NCI-H1105 treated with DMSO at 0.1 percent for 48 hours (cell line): ENCODE data around the gene LOXHD1.

ENCODE experiments used
- DNase-seq: peaks from one replicate; lab custom pipeline; 2025; lab: John Stamatoyannopoulos, UW

Gene LOXHD1

DNA sequence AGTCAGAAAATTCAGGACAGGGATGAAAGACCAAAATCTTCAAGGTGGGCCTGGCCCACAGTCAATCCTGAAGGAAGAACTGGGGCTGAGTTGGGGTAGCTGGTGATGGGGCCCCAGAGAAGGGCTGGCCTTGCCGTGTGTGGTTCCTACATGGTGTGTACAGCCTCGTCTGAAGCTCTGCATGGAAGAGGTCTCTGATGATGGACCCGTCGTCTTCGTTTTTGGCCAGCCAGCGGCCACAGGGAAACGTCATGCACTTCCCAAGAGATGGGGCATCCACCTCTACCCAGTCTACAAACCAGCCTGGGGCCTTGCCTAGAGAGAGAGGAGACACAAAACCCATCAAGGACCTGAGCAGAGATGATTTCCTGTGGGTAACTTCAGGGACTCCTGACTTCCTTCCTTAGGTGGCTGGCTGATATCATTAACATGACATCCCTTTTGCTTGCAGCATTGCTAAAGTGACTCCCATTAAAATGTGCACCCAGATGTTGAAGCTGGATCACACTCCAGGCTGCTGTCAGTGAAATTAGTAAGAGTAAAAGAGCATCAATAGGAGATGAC, 115.3 kb downstream of the LOXHD1 start:
- DNase-seq, result no peak

- DNase-seq, result no peak
Observed at GRCh38 chr18:46538376-46538775, 118.6 kb downstream of the LOXHD1 start.

GRCh38 chr18:46536215-46536874, 120.7 kb downstream of the LOXHD1 start:
- DNase-seq, result no peak

DNA sequence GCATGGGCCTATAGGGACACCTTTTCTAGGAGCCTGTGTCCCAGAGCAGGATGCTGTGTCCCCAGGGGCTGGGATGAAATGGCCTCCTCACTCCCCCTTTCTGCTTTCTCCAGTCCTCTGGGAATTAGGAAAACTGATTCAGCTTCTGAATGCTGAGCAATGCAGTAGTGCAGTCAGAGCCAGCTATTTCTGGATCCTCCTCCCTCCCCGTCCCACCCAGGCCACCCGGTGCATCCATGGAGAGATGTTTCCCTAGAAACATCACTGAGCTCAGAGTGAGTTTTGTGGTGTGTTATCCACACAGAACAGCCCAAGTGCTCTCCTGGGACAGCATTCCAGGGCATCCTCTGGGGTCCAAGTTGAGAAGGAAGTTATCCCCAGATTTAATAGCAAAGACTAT, 125.5 kb downstream of the LOXHD1 start:
- no peak for DNase-seq

DNA sequence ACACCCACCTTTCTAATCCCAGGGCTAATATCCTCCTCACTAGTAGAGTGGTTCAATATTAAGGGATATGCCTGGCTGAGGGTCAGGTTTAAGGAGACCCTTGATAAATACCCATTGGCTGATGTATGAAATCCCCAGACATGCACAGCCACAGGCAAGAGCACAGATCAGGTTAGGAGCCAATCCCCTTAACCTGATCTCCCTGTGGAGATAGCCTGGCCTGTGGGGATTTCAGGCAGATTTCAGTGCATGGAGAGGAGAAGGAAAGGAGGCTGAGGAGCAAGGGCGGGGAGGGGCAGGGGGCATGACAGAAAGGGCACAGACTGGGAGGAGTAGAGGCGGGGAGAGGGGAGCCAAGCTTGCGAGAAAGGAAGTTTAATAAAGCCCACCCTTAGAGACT, 129.0 kb downstream of the LOXHD1 start:
- no peak for DNase-seq

GRCh38 chr18:46519870-46520269, 137.2 kb downstream of the LOXHD1 start:
- DNase-seq, result no peak

DNA sequence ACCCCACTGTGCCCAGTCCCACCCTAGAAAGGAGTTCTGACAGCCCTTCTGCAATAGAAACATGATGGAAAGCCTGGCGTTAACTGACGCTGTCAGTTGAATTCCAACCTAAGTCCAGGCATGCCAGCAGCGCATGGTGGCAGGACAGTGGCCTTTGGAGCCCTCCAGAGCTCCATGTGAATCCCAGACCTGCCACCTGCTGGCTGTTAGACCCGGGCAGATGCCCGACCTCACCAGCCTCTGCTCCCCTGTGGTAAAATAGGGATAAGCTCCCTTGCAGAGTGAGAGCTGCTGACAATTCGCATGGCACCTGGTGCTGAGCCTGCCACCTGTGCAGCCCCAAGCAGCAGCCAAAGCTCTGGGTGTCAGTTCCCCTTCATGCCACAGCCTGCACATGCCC, 138.6 kb downstream of the LOXHD1 start:
- no peak for DNase-seq

- no peak for DNase-seq
Observed at GRCh38 chr18:46516555-46516954, 140.5 kb downstream of the LOXHD1 start.

- DNase-seq, result no peak
Observed at GRCh38 chr18:46510386-46510785, 146.6 kb downstream of the LOXHD1 start.

- DNase-seq, result no peak
Observed at GRCh38 chr18:46509530-46509929, 147.5 kb downstream of the LOXHD1 start.

GRCh38 chr18:46506974-46507586, 149.9 kb downstream of the LOXHD1 start:
- no peak for DNase-seq

DNA sequence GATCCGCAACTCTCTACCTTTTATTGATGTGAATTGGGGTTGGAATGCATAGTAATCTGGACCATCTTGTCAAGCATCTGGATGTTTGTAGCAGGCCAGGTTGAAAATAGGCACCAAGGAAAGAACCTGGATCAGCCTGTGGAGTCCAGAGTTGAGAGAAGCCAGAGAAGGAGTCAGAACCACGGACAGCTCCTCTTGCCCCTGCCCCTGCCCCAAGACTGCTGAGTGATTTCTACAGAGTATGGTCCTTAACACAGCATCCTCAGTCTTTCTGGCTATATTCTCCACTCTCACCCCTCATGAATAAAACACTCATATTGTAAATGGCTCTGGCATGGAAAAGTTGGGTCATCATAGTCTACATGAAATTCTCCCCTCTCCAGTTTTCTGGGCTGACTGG, 154.6 kb downstream of the LOXHD1 start:
- DNase-seq, result no peak

GRCh38 chr18:46497129-46497528, 159.9 kb downstream of the LOXHD1 start:
- DNase-seq, result no peak

GRCh38 chr18:46488471-46489213, 168.4 kb downstream of the LOXHD1 start:
- no peak for DNase-seq

DNA sequence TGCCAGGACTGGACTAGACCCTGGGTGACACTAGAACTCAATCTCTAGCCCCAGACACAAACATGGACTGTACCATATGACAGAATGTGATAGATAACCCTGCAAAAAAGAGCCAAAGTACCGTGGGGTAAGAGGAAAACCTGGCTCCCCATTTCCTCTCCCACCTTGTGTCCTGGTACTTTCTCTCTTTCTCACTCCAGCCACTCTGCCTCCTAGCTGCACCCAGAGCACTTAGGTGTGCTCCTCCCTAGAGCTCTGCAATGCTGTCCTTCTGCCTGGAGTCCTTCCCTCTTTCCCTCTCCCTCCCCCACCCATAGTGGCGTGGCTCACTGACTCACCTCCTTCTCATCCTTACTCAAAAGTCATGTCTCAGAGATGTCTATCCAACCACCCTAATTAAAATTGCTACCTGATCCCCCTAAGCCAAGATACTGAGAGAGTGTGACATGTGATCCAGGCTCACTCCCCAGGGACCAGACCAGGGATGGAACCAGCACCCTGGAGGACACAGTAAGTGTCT, 171.3 kb downstream of the LOXHD1 start:
- DNase-seq, result no peak

DNA sequence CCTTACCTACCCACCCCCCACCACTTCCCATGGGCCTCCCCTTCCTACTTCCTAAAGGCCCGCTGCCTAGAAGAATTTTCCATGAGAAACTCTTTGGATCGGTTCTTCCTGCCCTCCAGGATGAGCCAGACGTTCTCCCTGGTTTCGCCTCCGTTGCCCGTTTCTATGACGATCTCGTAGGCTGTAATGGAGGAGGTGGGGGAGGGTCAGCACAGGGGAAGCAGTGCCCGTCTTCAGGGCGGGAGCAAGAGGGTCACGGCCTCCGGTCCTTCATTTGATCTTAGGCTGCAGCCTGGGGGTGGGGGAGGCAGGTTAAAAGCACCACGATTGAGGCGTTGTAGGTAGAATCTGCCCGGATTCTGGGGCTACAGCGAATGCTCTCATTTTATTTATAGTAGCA, 172.0 kb downstream of the LOXHD1 start:
- DNase-seq, result no peak

DNA sequence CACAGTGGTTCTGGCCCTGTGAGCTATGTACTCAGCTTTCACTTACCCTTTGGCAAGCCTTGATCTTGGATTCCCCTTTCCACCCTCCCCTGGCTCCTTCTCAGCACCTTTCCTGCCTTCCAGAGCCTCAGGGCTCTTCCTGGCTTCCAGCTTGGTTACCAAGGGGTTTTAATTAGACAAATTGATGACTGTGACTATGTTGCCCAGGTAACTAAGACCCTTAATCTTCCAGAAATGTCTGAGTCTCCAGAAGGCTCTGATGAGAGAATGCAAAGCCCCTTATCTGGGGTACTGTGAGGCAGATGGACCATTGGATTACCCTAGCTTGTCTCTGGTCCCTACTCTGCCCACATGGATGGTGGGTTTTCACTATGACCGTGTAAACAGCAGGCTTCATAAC, 174.2 kb downstream of the LOXHD1 start:
- DNase-seq, result no peak

DNA sequence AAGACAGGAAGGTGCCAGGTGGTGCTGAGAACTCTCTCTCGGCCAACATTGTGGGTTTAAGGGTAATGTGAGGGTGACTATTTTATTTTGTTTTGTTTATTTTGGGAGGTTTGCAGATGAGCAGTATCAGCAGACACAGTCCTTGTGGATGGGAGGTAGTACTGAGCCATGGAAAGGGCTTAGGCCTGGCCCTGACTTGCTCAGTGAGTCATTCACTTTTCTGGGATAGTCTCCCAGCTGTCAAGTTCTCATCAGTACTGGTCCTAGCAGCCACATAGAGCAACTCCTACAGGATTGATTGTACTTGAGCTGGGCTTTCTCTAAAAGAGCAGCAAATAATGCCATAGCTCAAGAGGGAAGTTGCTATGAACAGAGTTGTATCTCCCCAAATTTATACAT, 175.2 kb downstream of the LOXHD1 start:
- no peak for DNase-seq

DNA sequence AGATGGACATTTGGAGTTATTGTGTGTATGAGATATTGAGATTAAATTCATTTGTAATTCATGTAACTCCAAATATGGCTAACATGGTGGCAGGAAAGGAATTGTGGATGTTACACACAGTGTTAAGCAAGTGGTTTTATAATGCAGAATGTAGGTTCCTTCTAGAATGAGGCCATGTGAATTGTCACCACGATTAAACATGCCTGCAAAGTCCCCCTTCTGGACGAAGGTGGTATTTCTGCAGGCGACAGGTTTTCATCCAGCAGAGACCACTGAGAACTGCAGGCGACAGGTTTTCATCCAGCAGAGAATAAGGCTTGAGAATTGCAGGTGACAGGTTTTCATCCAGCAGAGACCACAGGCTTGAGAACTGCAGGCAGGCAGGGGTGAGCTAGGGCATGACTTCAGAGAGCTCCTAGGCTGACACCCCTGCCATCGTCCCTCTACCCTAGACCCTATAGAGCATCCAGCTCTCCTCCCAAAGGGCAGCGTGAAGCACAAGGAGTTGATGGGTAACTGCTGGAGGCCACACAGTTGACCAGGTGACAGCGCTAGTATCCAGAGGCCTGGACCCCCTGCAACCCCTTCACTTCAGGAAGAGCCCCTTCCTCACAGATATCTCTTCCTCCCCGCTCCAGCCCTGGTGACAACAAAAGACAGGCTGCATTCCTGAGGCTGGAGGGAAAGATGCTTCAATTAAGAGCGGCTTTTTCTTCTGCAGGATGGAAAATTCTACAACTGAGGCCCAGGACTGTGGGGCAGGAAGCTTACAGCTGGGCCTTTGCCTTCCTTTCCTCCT, 175.8 kb downstream of the LOXHD1 start:
- peak; percentile 33 for DNase-seq

GRCh38 chr18:46480226-46480625, 176.8 kb downstream of the LOXHD1 start:
- no peak for DNase-seq

- DNase-seq, result no peak
Observed at GRCh38 chr18:46478796-46479195, 178.2 kb downstream of the LOXHD1 start.

DNA sequence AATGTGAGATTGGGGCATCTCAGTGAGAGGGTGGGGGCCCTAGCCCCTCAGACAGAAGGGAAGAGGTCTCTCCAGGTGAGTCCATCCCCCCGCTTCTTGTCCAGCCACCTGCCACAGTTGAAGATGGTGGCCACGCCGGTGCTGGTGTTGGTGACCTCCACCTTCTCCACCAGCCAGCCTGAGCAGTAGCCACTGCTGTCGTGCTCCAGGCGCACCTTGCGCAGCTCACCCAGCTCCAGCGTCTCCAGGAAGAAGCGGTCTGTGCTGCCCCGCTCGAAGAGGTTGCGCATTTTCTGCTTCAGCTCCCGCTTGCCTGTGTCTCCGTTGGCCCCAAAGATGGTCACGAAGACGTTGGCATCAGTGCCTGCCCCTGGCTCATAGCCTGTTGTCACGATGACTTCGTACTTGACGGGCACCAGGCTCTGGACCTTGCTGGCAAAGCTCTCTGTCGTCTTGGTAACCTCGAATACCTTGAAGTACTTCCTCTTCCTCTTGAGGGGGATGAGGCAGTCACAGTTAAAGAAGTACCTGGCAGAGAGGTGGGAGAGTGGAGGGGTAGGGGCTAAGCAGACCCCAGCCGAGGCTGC, 179.5 kb downstream of the LOXHD1 start:
- no peak for DNase-seq
